Hepatocyte (in vitro differentiated cells): ENCODE results near the gene TPRKB. TPM values are rescaled to one million over a fixed set of nuclear protein-coding genes. Genes with fewer than 3 reads are reported as not detected.

Experiments used
- DNase-seq: peaks from one replicate; pipeline ENCODE4 v3.0.0-alpha.2; 2016; ENCODE audit warnings: low spot score
- H2AFZ ChIP-seq: fragments of 200-600 bp; sonication (generic); 2 replicates; pipeline ENCODE4 v1.6.0; 2016; ENCODE audit warnings: antibody characterized with exemption, mild to moderate bottlenecking
- H3K27ac ChIP-seq: fragments of 200-600 bp; sonication (generic); 2 replicates; pipeline ENCODE4 v1.5.1; 2016; ENCODE audit warnings: mild to moderate bottlenecking
- H3K27me3 ChIP-seq: fragments of 200-600 bp; sonication (generic); 2 replicates; pipeline ENCODE4 v1.6.1; 2016
- H3K36me3 ChIP-seq: fragments of 200-600 bp; sonication (generic); replicated peaks from 2 replicates; pipeline ENCODE4 v1.5.1; 2016; ENCODE audit warnings: low read depth; ENCODE audit not compliant: insufficient read depth
- H3K4me1 ChIP-seq: fragments of 200-600 bp; sonication (generic); 2 replicates; pipeline ENCODE4 v1.5.1; 2016; ENCODE audit warnings: mild to moderate bottlenecking, moderate library complexity; ENCODE audit not compliant: insufficient read depth
- H3K4me2 ChIP-seq: fragments of 200-600 bp; sonication (generic); 2 replicates; pipeline ENCODE4 v1.6.0; 2016
- H3K4me3 ChIP-seq: fragments of 200-600 bp; sonication (generic); 2 replicates; pipeline ENCODE4 v1.5.1; 2016; ENCODE audit warnings: mild to moderate bottlenecking
- H3K79me2 ChIP-seq: fragments of 200-600 bp; sonication (generic); 2 replicates; pipeline ENCODE4 v1.6.0; 2017; ENCODE audit warnings: mild to moderate bottlenecking
- H3K9me2 ChIP-seq: fragments of 200-600 bp; sonication (generic); replicated peaks from 2 replicates; pipeline ENCODE4 v1.6.0; 2017; ENCODE audit warnings: mild to moderate bottlenecking; ENCODE audit not compliant: insufficient read depth
- H3K9me3 ChIP-seq: fragments of 200-600 bp; sonication (generic); 2 replicates; pipeline ENCODE4 v1.5.1; 2016; ENCODE audit warnings: low read depth, mild to moderate bottlenecking
- H4K20me1 ChIP-seq: fragments of 200-600 bp; sonication (generic); 2 replicates; pipeline ENCODE4 v1.6.0; 2016; ENCODE audit warnings: mild to moderate bottlenecking; ENCODE audit not compliant: insufficient read depth, poor library complexity, severe bottlenecking
- CTCF ChIP-seq: fragments of 200-600 bp; sonication (generic); IDR thresholded peaks from 2 replicates; pipeline ENCODE4 v1.5.1; 2016; ENCODE audit warnings: antibody characterized with exemption, mild to moderate bottlenecking; ENCODE audit not compliant: poor library complexity
- EZH2 ChIP-seq: fragments of 200-600 bp; sonication (generic); IDR thresholded peaks from 2 replicates; pipeline ENCODE4 v1.6.1; 2016; ENCODE audit warnings: antibody characterized with exemption, mild to moderate bottlenecking, borderline replicate concordance
- EZH2phosphoT487 ChIP-seq: fragments of 200-600 bp; sonication (generic); IDR thresholded peaks from one replicate; pipeline ENCODE4 v1.6.1; 2018; ENCODE audit warnings: antibody characterized with exemption, mild to moderate bottlenecking, low read depth, moderate library complexity; ENCODE audit not compliant: unreplicated experiment, severe bottlenecking
- WGBS: methylation state at CpG from one replicate; pipeline ENCODE4 v1.1.6; 2016; ENCODE audit warnings: low lambda C conversion rate; ENCODE audit errors: missing lambda C conversion rate; 5-methylcytosine and 5-hydroxymethylcytosine counted together
- polyA plus RNA-seq: library from polyadenylated mRNA; unstranded; fragments of >200 nt; fragmentation: Nextera tagmentation; extraction: Ambion mirVana; gene quantifications from 2 replicates; pipeline ENCODE4 v1.2.1, GENCODE V29; 2016
- total RNA-seq: library from RNA; depleted of rRNA; stranded (reverse); fragments of >200 nt; gene quantifications from 2 replicates; pipeline ENCODE4 v1.2.3, GENCODE V29; 2014

TPRKB gene
- total and polyA plus RNA-seq, 2 experiments from 2014 or later: 37.2 to 68.2 TPM

- H4K20me1 ChIP-seq: no peaks in the 10 kb centered on the region
These were observed 35.7 kb upstream of the TPRKB start for GRCh38 chr2:73772819-73773218.

GRCh38 chr2:73770725-73771124 lies 33.6 kb upstream of the TPRKB start:
- no peaks in the 10 kb centered on the region for H3K27me3 ChIP-seq
- peaks cover 4% of the 10 kb centered on the region for H3K36me3 ChIP-seq

More at GRCh38 chr2:73772819-73773218, 35.7 kb upstream of the TPRKB start:
- Histone ChIP-seq H3K9me2 (no peaks in the 10 kb centered on the region), H3K4me1 (no peaks in the 10 kb centered on the region), H3K36me3 (peaks cover 4% of the 10 kb centered on the region), H3K9me3 (no peaks in the 10 kb centered on the region), H3K4me2 (no peak overlapping the region), H3K27me3 (no peaks in the 10 kb centered on the region), H3K79me2 (peaks cover 11% of the 10 kb centered on the region), H3K27ac (no peak overlapping the region), H2AFZ (no peak overlapping the region), H3K4me3 (no peak overlapping the region)
- TF ChIP-seq EZH2phosphoT487 (no peak), EZH2 (no peak), CTCF (no peak)
- no peak for DNase-seq

GRCh38 chr2:73766994-73767393 lies 29.8 kb upstream of the TPRKB start:
- H3K4me1 ChIP-seq: no peaks in the 10 kb centered on the region
- H3K36me3 ChIP-seq: peaks cover 4% of the 10 kb centered on the region

More at GRCh38 chr2:73770725-73771124, 33.6 kb upstream of the TPRKB start:
- Histone ChIP-seq H3K9me2 (no peaks in the 10 kb centered on the region), H3K4me1 (no peaks in the 10 kb centered on the region), H3K4me2 (no peak overlapping the region), H3K27ac (no peak overlapping the region), H4K20me1 (no peaks in the 10 kb centered on the region), H3K4me3 (no peak overlapping the region), H3K79me2 (peaks cover 6% of the 10 kb centered on the region), H2AFZ (no peak overlapping the region), H3K9me3 (no peaks in the 10 kb centered on the region)
- no peak for TF ChIP-seq CTCF
- no peak for TF ChIP-seq EZH2phosphoT487
- TF ChIP-seq EZH2: no peak
- 96% methylated on average over 3 of the region's 3 CpGs for WGBS
- DNase-seq: no peak

More at GRCh38 chr2:73766994-73767393, 29.8 kb upstream of the TPRKB start:
- no peak for TF ChIP-seq CTCF
- TF ChIP-seq EZH2phosphoT487: no peak
- no peak for TF ChIP-seq EZH2
- no peak overlapping the region for H3K4me2 ChIP-seq
- H3K9me3 ChIP-seq: no peaks in the 10 kb centered on the region
- DNase-seq: no peak
- no peaks in the 10 kb centered on the region for H3K27me3 ChIP-seq
- H2AFZ ChIP-seq: no peak overlapping the region
- no peaks in the 10 kb centered on the region for H3K9me2 ChIP-seq
- no peak overlapping the region for H3K4me3 ChIP-seq
- no peak overlapping the region for H3K27ac ChIP-seq
- H4K20me1 ChIP-seq: no peaks in the 10 kb centered on the region
- peaks cover 2% of the 10 kb centered on the region for H3K79me2 ChIP-seq
- 97% methylated on average over 4 of the region's 4 CpGs for WGBS
